Right cardiac atrium (tissue), 5 donors: ENCODE results near the gene EXOC2. TPM values are rescaled to one million over a fixed set of nuclear protein-coding genes. Genes with fewer than 3 reads are reported as not detected.

Source experiments
- ATAC-seq, 2 donors: fragments of 200-7000 bp; cut with Tn5 transposase; one replicate each; pipeline versions ENCODE4 v1.8.0 to v1.9.1; 2020; ENCODE audit warnings: moderate library complexity in 2 of 2, mild to moderate bottlenecking in 1 of 2
- DNase-seq, 3 donors: peaks; one replicate each; pipeline ENCODE4 v3.0.0-alpha.2; 2020
- H3K27ac ChIP-seq: one replicate; pipeline ENCODE4 v1.5.1; 2013; ENCODE audit warnings: mild to moderate bottlenecking, low read length, control low read depth, moderate library complexity
- H3K27me3 ChIP-seq: one replicate; pipeline ENCODE4 v1.6.1; 2013; ENCODE audit not compliant: control insufficient read depth, insufficient read depth
- H3K4me1 ChIP-seq: one replicate; pipeline ENCODE4 v1.6.1; 2013; ENCODE audit warnings: low read length; ENCODE audit not compliant: control insufficient read depth, insufficient read depth
- H3K4me3 ChIP-seq: one replicate; pipeline ENCODE4 v1.5.1; 2013; ENCODE audit warnings: low read length, control low read depth
- H3K9me3 ChIP-seq: one replicate; pipeline ENCODE4 v1.6.1; 2013; ENCODE audit warnings: low read length; ENCODE audit not compliant: control insufficient read depth
- WGBS: extraction: QIAGEN DNeasy Blood & Tissue Kit; methylation state at CpG from one replicate; pipeline ENCODE4 v1.1.7; 2013; 5-methylcytosine and 5-hydroxymethylcytosine counted together
- intact Hi-C, 4 donors: fragments of 100-400 bp; cut with DNase I; formaldehyde crosslinking; loops; one replicate each; pipeline versions ENCODE4 v1.11.0 to v1.14.0; 2022 to 2023
- polyA plus RNA-seq: library from polyadenylated mRNA; stranded (reverse); fragments of 200-250 nt; gene quantifications from one replicate; pipeline ENCODE4 v1.2.3, GENCODE V29; 2013
- total RNA-seq, 4 donors: library from RNA; stranded (reverse); fragmentation: NEBNext Ultra II Directional; extraction: Animal tissue kit (Norgen Biotek cat#: 25700); gene quantifications; one replicate each; pipeline ENCODE4 v1.2.1, GENCODE V29; 2021
- donor health status: healthy with polysubstance abuse.
- donor health status: DM: no; HTN: yes; CAD: no.
- donor health status: DM: no; HTN: no; CAD: no.
- donor health status: DM: no; HTN: yes; CAD: no; lungs with severe emphysema.
- donor health status: DM: yes; HTN: yes; CAD: no.

The EXOC2 gene
- total and polyA plus RNA-seq, 5 donors = 7.9 to 17.9 (median 14.3) TPM

GRCh38 chr6:474453-475185 is 218.3 kb downstream of the EXOC2 start:
- peak; percentile 42 to 45 for ATAC-seq
- no peaks in the 10 kb centered on the region for H3K9me3 ChIP-seq

DNA sequence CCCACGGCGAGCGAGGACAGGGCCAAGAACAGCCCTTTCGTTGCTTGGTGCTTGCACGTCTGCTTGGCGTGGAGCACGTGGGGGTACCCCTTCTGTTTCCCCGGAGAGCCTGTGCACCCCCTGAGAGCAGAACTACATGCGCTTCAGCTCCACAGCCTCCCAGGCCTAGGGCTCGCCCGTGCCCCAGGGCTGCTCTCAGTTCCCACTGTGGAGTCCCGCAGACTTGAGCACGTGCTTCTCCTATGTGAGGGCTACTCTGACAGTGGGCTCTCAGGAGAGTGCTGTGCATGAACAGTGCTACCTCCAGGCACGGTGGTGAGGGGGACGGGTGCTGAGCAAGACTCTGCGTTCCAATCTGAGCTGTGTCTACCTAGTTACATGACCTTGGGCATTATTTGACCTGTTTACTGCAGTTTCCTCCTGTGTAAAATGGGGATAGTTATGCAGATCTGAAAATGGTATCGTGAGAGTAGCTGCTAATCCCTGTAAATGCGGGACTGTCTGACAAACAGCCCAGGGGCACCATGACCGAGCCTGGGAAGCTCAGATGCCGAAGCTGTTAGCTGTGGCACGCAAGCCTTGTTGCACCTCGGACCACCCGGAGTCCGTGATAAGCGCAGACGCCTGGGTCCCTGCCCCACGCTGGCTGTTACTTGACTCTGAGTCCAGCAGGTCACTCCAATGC is 219.0 kb downstream of the EXOC2 start:
- no peaks in the 10 kb centered on the region for H3K9me3 ChIP-seq
- ATAC-seq (no peak), DNase-seq (peak in 1 of 3 donors; percentile 29)
- H3K4me3 ChIP-seq = no peak overlapping the region
- no peaks in the 10 kb centered on the region for H3K4me1 ChIP-seq
- no peaks in the 10 kb centered on the region for H3K27me3 ChIP-seq
- intact Hi-C loops = no loop called here
- H3K27ac ChIP-seq = no peak overlapping the region
- WGBS = 80% methylated on average over 27 of the region's 27 CpGs

More at GRCh38 chr6:474453-475185, 218.3 kb downstream of the EXOC2 start:
- no peak overlapping the region for H3K4me3 ChIP-seq
- peak in 2 of 3 donors; percentile 60 to 68 for DNase-seq
- intact Hi-C loops = no loop called here
- no peak overlapping the region for H3K27ac ChIP-seq
- 42% methylated on average over 19 of the region's 19 CpGs for WGBS
- H3K27me3 ChIP-seq = no peaks in the 10 kb centered on the region
- no peaks in the 10 kb centered on the region for H3K4me1 ChIP-seq

- WGBS = 81% methylated on average over 3 of the region's 3 CpGs
- H3K4me1 ChIP-seq = no peaks in the 10 kb centered on the region
- no peaks in the 10 kb centered on the region for H3K9me3 ChIP-seq
- no peak overlapping the region for H3K4me3 ChIP-seq
- no peak for ATAC-seq
- H3K27me3 ChIP-seq = no peaks in the 10 kb centered on the region
- no peak for DNase-seq
- intact Hi-C loops = no loop called here
- H3K27ac ChIP-seq = no peak overlapping the region
Observed at GRCh38 chr6:473356-473755, 219.6 kb downstream of the EXOC2 start.

DNA sequence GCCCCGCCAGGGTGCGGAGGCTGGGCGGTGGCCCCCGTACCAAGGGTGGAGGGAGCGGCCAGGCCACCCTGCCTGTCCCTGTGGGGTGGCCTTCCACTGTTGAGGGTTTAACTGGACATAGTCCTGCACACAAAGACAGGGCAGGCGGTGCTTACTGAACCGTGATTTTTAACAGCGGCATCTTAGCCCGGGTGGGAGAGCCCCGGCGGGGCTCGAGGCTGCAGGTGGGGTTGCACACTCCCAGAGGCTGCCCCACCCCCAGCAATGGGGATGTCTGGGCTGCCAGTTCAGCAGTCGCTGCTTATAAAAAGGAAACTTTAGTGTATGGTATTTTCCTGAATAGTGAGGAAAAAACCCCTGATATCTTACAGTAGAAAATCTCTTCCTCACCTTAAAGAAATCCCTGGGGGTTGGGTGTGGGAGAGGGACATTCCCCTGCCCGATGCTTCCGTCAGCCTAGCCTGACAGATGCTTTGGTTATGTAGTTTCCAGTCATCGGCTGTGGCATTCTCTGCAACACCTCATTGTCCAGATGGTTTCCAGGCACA is 222.0 kb downstream of the EXOC2 start:
- ATAC-seq = no peak
- no peaks in the 10 kb centered on the region for H3K4me1 ChIP-seq
- WGBS = 84% methylated on average over 16 of the region's 16 CpGs

GRCh38 chr6:470051-470900 is 222.7 kb downstream of the EXOC2 start:
- H3K4me1 ChIP-seq = no peaks in the 10 kb centered on the region
- no peak overlapping the region for H3K27ac ChIP-seq
- H3K9me3 ChIP-seq = no peaks in the 10 kb centered on the region
- H3K27me3 ChIP-seq = no peaks in the 10 kb centered on the region
- no peak for DNase-seq
- ATAC-seq = no peak
- intact Hi-C loops = no loop called here
- H3K4me3 ChIP-seq = no peak overlapping the region
- WGBS = 80% methylated on average over 25 of the region's 25 CpGs

More for the DNA sequence above, 222.0 kb downstream of the EXOC2 start:
- no peaks in the 10 kb centered on the region for H3K9me3 ChIP-seq
- intact Hi-C loops = no loop called here
- H3K27me3 ChIP-seq = no peaks in the 10 kb centered on the region
- DNase-seq = no peak
- no peak overlapping the region for H3K4me3 ChIP-seq
- H3K27ac ChIP-seq = no peak overlapping the region

GRCh38 chr6:467671-468082 is 225.3 kb downstream of the EXOC2 start:
- Histone ChIP-seq H3K4me1 (no peaks in the 10 kb centered on the region), H3K27me3 (no peaks in the 10 kb centered on the region), H3K4me3 (no peak overlapping the region), H3K9me3 (no peaks in the 10 kb centered on the region), H3K27ac (no peak overlapping the region)
- 86% methylated on average over 15 of the region's 15 CpGs for WGBS
- no peak for ATAC-seq
- intact Hi-C loops = no loop called here
- DNase-seq = no peak

- Histone ChIP-seq H3K4me3 (no peak overlapping the region), H3K27me3 (no peaks in the 10 kb centered on the region), H3K27ac (no peak overlapping the region), H3K9me3 (no peaks in the 10 kb centered on the region), H3K4me1 (no peaks in the 10 kb centered on the region)
- intact Hi-C loops = no loop called here
- 88% methylated on average over 11 of the region's 11 CpGs for WGBS
- no peak for ATAC-seq
- no peak for DNase-seq
Observed at GRCh38 chr6:467111-467510, 225.8 kb downstream of the EXOC2 start.

- H3K9me3 ChIP-seq = no peaks in the 10 kb centered on the region
- no peaks in the 10 kb centered on the region for H3K4me1 ChIP-seq
- H3K27me3 ChIP-seq = no peaks in the 10 kb centered on the region
- H3K4me3 ChIP-seq = no peak overlapping the region
- ATAC-seq (no peak), DNase-seq (no peak)
- intact Hi-C loops = no loop called here
- no peak overlapping the region for H3K27ac ChIP-seq
- 87% methylated on average over 18 of the region's 18 CpGs for WGBS
Observed at GRCh38 chr6:466564-466963, 226.4 kb downstream of the EXOC2 start.

- Histone ChIP-seq H3K9me3 (no peaks in the 10 kb centered on the region), H3K4me1 (no peaks in the 10 kb centered on the region), H3K27ac (no peak overlapping the region), H3K4me3 (no peak overlapping the region), H3K27me3 (no peaks in the 10 kb centered on the region)
- DNase-seq (no peak), ATAC-seq (no peak)
- intact Hi-C loops = no loop called here
- 73% methylated on average over 20 of the region's 20 CpGs for whole genome bisulfite sequencing
Observed at GRCh38 chr6:465531-466348, 227.2 kb downstream of the EXOC2 start.

GRCh38 chr6:456887-457286 is 236.1 kb downstream of the EXOC2 start:
- ATAC-seq (no peak), DNase-seq (no peak)
- Histone ChIP-seq H3K27me3 (no peaks in the 10 kb centered on the region), H3K4me1 (no peaks in the 10 kb centered on the region), H3K9me3 (no peaks in the 10 kb centered on the region), H3K27ac (no peak overlapping the region), H3K4me3 (no peak overlapping the region)
- WGBS = 73% methylated on average over 4 of the region's 4 CpGs
- intact Hi-C loops = no loop called here
